Hematopoietic multipotent progenitor cell treated with erythropoietin and hydrocortisone succinate and interleukin-3 and kit ligand, for 17 days (in vitro differentiated cells): ENCODE results near the gene NFX1.

Experiments used
- DNase-seq: peaks from one replicate; pipeline ENCODE4 v3.0.0-alpha.2; 2015; ENCODE audit warnings: low spot score

Gene NFX1

GRCh38 chr9:33267151-33267767, 23.1 kb upstream of the NFX1 start:
- DNase-seq = no peak

- no peak for DNase-seq
Observed at GRCh38 chr9:33270146-33270545, 20.2 kb upstream of the NFX1 start.

- peak; percentile 78 for DNase-seq
Observed at GRCh38 chr9:33272061-33272460, 18.3 kb upstream of the NFX1 start.

- DNase-seq = no peak
Observed at GRCh38 chr9:33273266-33273971, 16.9 kb upstream of the NFX1 start.

GRCh38 chr9:33273972-33274328, 16.4 kb upstream of the NFX1 start:
- no peak for DNase-seq

GRCh38 chr9:33277484-33277883, 12.8 kb upstream of the NFX1 start:
- no peak for DNase-seq

GRCh38 chr9:33285502-33285901, 4.8 kb upstream of the NFX1 start:
- DNase-seq = no peak

GRCh38 chr9:33287087-33287490, 3.2 kb upstream of the NFX1 start:
- DNase-seq = peak; percentile 87

GRCh38 chr9:33288235-33288634, 2.1 kb upstream of the NFX1 start:
- DNase-seq = no peak

- no peak for DNase-seq
Observed at GRCh38 chr9:33288828-33289483, 1.4 kb upstream of the NFX1 start.

- DNase-seq = peak; percentile 46
Observed at GRCh38 chr9:33289496-33289895, 820 bp upstream of the NFX1 start.

- DNase-seq = no peak
Observed at GRCh38 chr9:33289936-33290246, 425 bp upstream of the NFX1 start.

- no peak for DNase-seq
Observed at GRCh38 chr9:33291031-33291397, 698 bp downstream of the NFX1 start.

GRCh38 chr9:33291901-33292300, 1.6 kb downstream of the NFX1 start:
- DNase-seq = no peak

- DNase-seq = no peak
Observed at GRCh38 chr9:33293782-33294181, 3.5 kb downstream of the NFX1 start.

GRCh38 chr9:33294670-33295432, 4.5 kb downstream of the NFX1 start:
- no peak for DNase-seq

- no peak for DNase-seq
Observed at GRCh38 chr9:33295571-33295970, 5.3 kb downstream of the NFX1 start.

- DNase-seq = peak; percentile 69
Observed at GRCh38 chr9:33297432-33297831, 7.1 kb downstream of the NFX1 start.

- DNase-seq = no peak
Observed at GRCh38 chr9:33300546-33300945, 10.2 kb downstream of the NFX1 start.

GRCh38 chr9:33304362-33304761, 14.0 kb downstream of the NFX1 start:
- no peak for DNase-seq

- no peak for DNase-seq
Observed at GRCh38 chr9:33306037-33306436, 15.7 kb downstream of the NFX1 start.

GRCh38 chr9:33307067-33307466, 16.8 kb downstream of the NFX1 start:
- DNase-seq = no peak

- no peak for DNase-seq
Observed at GRCh38 chr9:33309903-33310302, 19.6 kb downstream of the NFX1 start.
